Thyroid gland (tissue), 4 donors: ENCODE data around the gene PPP2R5C. TPM values are rescaled to one million over a fixed set of nuclear protein-coding genes. Genes with fewer than 3 reads are reported as not detected.

Experiments used
- DNase-seq, 2 donors: peaks; one replicate each; pipeline ENCODE4 v3.0.0-alpha.2; 2019
- H3K27ac ChIP-seq, 3 donors: fragments of 200-600 bp; sonication (generic); 1 replicate in 2 of 3; 2 replicates in 1 of 3; pipeline ENCODE4 v1.5.1; 2016 to 2019; ENCODE audit warnings: mild to moderate bottlenecking in 1 of 3, moderate library complexity in 1 of 3
- H3K27me3 ChIP-seq: fragments of 200-600 bp; sonication (generic); one replicate; pipeline ENCODE4 v1.5.1; 2019
- H3K36me3 ChIP-seq, 2 donors: fragments of 200-600 bp; sonication (generic); one replicate each; pipeline ENCODE4 v1.5.1; 2016 to 2019
- H3K4me1 ChIP-seq, 2 donors: fragments of 200-600 bp; sonication (generic); one replicate each; pipeline ENCODE4 v1.5.1; 2017 to 2019
- H3K4me3 ChIP-seq, 3 donors: fragments of 200-600 bp; sonication (generic); replicated peaks in 1 of 3; 1 replicate in 2 of 3; 2 replicates in 1 of 3; pipeline ENCODE4 v1.5.1; 2016; ENCODE audit warnings: mild to moderate bottlenecking in 1 of 3
- H3K9me3 ChIP-seq: fragments of 200-600 bp; sonication (generic); one replicate; pipeline ENCODE4 v1.5.1; 2017
- CTCF ChIP-seq, 6 experiments: fragments of 200-600 bp in 3 of 6; fragments of 450-650 bp in 3 of 6; sonication (generic) in 3 of 6; IDR thresholded peaks; one replicate each; pipeline ENCODE4 v1.5.1; 2016 to 2019; ENCODE audit warnings: antibody characterized with exemption in 6 of 6, mild to moderate bottlenecking in 2 of 6, inconsistent platforms in 1 of 6, moderate library complexity in 1 of 6
- POLR2A ChIP-seq, 2 donors: fragments of 450-650 bp; IDR thresholded peaks; one replicate each; pipeline ENCODE4 v1.6.1; 2017; ENCODE audit warnings: antibody characterized with exemption in 2 of 2, mild to moderate bottlenecking in 2 of 2, moderate library complexity in 1 of 2
- WGBS, 2 donors: methylation state at CpG; one replicate each; pipeline ENCODE4 v1.1.5; 2017; 5-methylcytosine and 5-hydroxymethylcytosine counted together
- intact Hi-C: fragments of 100-400 bp; cut with DNase I; formaldehyde crosslinking; loops from one replicate; pipeline ENCODE4 v1.15.1; 2023
- small RNA-seq: library from RNA; depleted of rRNA; stranded (forward); fragments of <200 nt; gene quantifications from one replicate; pipeline ENCODE3, GENCODE V24; 2016
- total RNA-seq, 4 donors: library from RNA; depleted of rRNA; stranded (reverse); fragments of >200 nt; gene quantifications; one replicate each; pipeline ENCODE4 v1.2.3, GENCODE V29; 2016

Gene PPP2R5C
- total RNA-seq, 4 donors from 2014 or later = 105 to 209 (median 141) TPM

- H3K27ac ChIP-seq = peak overlapping the region in 1 of 3 donors; percentile 54
- DNase-seq = no peak
- WGBS, 2 donors = 91% methylated on average over 7 of the region's 7 CpGs
These were observed 211.8 kb downstream of the PPP2R5C start for GRCh38 chr14:101973356-101973755.

GRCh38 chr14:101975231-101975630, 213.7 kb downstream of the PPP2R5C start:
- 66 to 76% methylated on average over 7 of the region's 7 CpGs for WGBS, 2 donors
- Histone ChIP-seq H3K27me3 (no peaks in the 10 kb centered on the region), H3K9me3 (no peaks in the 10 kb centered on the region), H3K27ac (no peak overlapping the region), H3K4me1 (peaks cover 7 to 33% of the 10 kb centered on the region in 2 donors), H3K4me3 (no peak overlapping the region), H3K36me3 (peaks cover 9 to 11% of the 10 kb centered on the region in 2 donors)
- intact Hi-C loops = no loop called here
- no peak for TF ChIP-seq CTCF (IDR thresholded peaks at IDR 0.05)
- no peak for TF ChIP-seq POLR2A (IDR thresholded peaks at IDR 0.05)
- peak; percentile 33 to 60 for DNase-seq

More at GRCh38 chr14:101973356-101973755, 211.8 kb downstream of the PPP2R5C start:
- Histone ChIP-seq H3K36me3 (peaks cover 0 to 6% of the 10 kb centered on the region in 2 donors), H3K27me3 (no peaks in the 10 kb centered on the region), H3K9me3 (no peaks in the 10 kb centered on the region), H3K4me3 (no peak overlapping the region), H3K4me1 (peaks cover 7 to 36% of the 10 kb centered on the region in 2 donors)
- TF ChIP-seq CTCF (IDR thresholded peaks at IDR 0.05) = no peak
- no peak for TF ChIP-seq POLR2A (IDR thresholded peaks at IDR 0.05)
- intact Hi-C loops = no loop called here

Small RNAs within 50 kb of the gene (small RNA-seq; reads per million reads assigned to genes)
- not detected for gene AL118558.2
- gene RNU6-790P = not detected

Other genes starting within 250 kb of the PPP2R5C start
- 10 to 100 TPM in 1 of 4 donors, 1 to 10 TPM in 3; 7.0 to 10.7 (median 7.6) TPM for gene DIO3, start 200.2 kb upstream of the PPP2R5C start, total RNA-seq
- 100 to 1,000 TPM; 464 to 818 (median 553) TPM for gene DYNC1H1, start 202.9 kb downstream of the PPP2R5C start, total RNA-seq